ENCODE results near the gene NXN.
A peak's percentile ranks its signal among the peaks of the same experiment; 100 is the strongest.

DNA sequence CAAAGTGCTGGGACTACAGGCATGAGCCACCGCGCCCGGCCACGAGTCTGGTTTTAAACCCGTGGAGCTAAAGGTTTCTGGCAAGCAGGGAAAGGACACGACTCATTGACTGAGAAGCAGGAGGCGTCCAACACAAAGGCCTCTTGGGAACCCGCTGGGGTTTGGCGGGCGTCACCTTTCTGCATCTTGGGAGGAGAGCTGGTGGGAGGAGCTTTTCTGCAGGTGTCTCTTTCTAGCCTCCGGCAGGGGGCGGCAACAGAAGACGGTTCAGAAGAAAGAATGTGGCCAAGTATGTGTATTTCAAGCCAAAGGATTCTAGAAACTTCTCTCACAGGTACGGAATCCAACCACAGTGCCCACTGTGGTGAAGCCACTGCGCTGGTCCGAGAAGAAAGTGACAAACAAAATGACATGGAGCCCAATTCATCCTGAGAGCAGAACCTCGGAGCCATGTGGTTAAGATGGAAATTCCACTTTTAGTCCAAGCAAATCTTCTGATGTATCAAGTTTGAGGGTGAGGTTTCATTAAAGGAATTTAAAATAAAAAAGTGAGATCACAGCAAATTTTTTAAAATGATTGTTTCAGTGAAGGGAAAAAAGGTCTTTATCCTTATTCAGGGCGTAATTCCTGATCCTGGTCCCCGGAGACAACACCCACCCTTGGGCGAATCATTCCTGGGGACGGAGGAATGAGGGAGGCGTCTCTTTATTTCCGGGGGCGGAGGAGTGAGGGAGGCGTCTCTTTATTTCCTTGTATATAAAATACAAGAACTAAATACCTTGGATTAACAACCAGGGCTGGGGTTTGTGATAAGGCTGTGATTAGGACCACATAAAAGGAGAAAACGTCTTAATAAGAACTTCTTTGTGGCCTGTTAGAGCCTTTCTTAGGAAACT, 99.8 kb downstream of the NXN start:
- TF ChIP-seq, protein P1, sequence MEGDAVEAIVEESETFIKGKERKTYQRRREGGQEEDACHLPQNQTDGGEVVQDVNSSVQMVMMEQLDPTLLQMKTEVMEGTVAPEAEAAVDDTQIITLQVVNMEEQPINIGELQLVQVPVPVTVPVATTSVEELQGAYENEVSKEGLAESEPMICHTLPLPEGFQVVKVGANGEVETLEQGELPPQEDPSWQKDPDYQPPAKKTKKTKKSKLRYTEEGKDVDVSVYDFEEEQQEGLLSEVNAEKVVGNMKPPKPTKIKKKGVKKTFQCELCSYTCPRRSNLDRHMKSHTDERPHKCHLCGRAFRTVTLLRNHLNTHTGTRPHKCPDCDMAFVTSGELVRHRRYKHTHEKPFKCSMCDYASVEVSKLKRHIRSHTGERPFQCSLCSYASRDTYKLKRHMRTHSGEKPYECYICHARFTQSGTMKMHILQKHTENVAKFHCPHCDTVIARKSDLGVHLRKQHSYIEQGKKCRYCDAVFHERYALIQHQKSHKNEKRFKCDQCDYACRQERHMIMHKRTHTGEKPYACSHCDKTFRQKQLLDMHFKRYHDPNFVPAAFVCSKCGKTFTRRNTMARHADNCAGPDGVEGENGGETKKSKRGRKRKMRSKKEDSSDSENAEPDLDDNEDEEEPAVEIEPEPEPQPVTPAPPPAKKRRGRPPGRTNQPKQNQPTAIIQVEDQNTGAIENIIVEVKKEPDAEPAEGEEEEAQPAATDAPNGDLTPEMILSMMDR (IDR thresholded peaks at IDR 0.05), result peak; percentile 76
- TF ChIP-seq ZFX (IDR thresholded peaks at IDR 0.05; ENCODE audit: borderline replicate concordance), result no peak
